ENCODE data around the gene OR52N4. TPM values are rescaled to one million over a fixed set of nuclear protein-coding genes. Genes with fewer than 3 reads are reported as not detected.
"Not testable (repeated sequence)": the region's sequence is repeated elsewhere in the genome, so short reads cannot be mapped to it uniquely, and the experiment has no call there.

OR52N4 gene
- not detected in 2 replicates for total RNA-seq

DNA sequence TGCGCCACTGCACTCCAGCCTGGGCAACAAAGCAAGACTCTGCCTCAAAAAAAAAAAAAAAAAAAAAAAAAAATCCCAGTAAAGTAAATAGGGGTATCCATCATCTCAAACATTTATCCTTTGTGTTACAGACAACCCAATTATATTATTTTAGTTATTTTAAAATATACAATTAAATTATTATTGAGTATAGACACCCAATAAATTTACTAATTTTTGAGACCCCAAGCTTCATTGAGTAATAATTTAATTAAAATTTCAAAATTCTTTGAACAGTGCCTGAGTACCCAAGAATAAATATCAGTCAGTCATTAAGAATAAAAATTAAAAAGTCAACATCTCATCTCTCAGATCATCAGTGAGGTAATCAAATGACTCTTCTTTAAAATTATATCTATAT lies at the start of gene OR52N4:
TSS of gene OR52N4 (plus strand) at position 301 of the 400 bp plus-strand sequence. CDS start 498 bp downstream, outside the sequence.
- H3K4me3 ChIP-seq (ENCODE audit: low read depth, low read length), result no peak within 1 kb of the TSS
- TF ChIP-seq, protein P1, sequence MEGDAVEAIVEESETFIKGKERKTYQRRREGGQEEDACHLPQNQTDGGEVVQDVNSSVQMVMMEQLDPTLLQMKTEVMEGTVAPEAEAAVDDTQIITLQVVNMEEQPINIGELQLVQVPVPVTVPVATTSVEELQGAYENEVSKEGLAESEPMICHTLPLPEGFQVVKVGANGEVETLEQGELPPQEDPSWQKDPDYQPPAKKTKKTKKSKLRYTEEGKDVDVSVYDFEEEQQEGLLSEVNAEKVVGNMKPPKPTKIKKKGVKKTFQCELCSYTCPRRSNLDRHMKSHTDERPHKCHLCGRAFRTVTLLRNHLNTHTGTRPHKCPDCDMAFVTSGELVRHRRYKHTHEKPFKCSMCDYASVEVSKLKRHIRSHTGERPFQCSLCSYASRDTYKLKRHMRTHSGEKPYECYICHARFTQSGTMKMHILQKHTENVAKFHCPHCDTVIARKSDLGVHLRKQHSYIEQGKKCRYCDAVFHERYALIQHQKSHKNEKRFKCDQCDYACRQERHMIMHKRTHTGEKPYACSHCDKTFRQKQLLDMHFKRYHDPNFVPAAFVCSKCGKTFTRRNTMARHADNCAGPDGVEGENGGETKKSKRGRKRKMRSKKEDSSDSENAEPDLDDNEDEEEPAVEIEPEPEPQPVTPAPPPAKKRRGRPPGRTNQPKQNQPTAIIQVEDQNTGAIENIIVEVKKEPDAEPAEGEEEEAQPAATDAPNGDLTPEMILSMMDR (IDR thresholded peaks at IDR 0.05; ENCODE audit: insufficient read depth, low read depth, low read length), result no peak
- no peak for DNase-seq (ENCODE audit: low read depth)

DNA sequence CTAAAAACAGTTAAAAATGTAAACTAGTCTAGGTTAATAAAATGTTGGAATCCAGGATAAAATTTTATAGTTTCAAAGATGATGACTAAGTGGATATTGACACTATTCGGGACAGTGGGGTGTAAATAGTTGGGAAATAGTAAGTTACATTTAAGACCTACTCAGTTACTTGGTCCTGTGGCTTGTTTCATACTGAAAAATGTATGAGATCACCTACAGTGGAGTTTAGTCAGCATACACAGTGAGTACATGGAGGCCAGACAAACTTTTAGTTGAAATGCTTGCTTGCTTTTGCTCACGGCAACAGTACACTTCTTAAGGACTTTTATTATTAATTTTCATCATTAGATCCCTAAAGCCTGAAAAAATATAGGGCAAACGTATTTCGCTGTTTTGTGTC lies 48.4 kb upstream of the OR52N4 start:
- DNase-seq (ENCODE audit: low read depth), result no peak
- TF ChIP-seq, protein P1 (IDR thresholded peaks at IDR 0.05; ENCODE audit: insufficient read depth, low read depth, low read length), result no peak

DNA sequence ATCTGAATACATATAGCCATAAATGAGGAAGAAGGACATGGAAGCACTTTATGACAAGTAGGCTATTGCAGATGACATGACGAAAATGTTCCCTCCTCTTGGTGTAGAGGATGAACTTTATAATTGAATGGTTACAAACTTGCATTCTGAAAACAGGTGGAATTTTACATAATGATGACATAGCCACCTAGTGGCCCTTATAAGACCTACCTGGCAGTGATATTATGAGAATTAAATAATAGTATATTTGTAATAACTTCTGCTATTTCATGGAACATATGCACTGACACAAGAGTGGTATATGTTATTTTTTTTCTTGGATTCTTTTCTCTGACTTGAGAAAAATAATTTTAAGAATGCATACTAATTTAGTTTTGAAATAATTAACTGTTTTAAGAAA lies 41.5 kb upstream of the OR52N4 start:
- DNase-seq (ENCODE audit: low read depth), result no peak
- TF ChIP-seq, protein P1 (IDR thresholded peaks at IDR 0.05; ENCODE audit: insufficient read depth, low read depth, low read length), result peak; percentile 41
- no peak overlapping the region for H3K4me3 ChIP-seq (ENCODE audit: low read depth, low read length)

More for the DNA sequence above, 48.4 kb upstream of the OR52N4 start:
- H3K4me3 ChIP-seq (ENCODE audit: low read depth, low read length), result no peak overlapping the region

DNA sequence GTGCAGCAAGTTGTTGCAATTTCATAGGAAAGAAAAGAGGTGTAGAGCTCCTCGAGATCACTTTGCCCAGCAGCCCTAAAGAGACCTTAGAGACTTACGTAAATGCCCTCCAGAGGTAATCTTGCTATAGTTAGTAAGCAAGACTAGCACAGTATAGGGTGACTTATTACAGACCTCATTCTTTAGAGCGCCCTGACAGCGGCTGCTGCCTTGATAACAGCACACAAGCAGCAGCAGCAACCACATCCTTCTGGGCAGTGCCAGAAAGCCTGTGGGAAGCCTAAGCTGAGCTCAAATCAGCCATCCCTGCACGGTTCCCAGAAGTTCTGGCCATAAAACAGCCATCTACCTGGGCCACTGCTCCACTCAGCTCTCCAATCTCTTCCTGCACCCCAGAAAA lies 40.3 kb upstream of the OR52N4 start:
- no peak overlapping the region for H3K4me3 ChIP-seq (ENCODE audit: low read depth, low read length)
- peak; percentile 30 for DNase-seq (ENCODE audit: low read depth)
- TF ChIP-seq, protein P1 (IDR thresholded peaks at IDR 0.05; ENCODE audit: insufficient read depth, low read depth, low read length), result no peak

DNA sequence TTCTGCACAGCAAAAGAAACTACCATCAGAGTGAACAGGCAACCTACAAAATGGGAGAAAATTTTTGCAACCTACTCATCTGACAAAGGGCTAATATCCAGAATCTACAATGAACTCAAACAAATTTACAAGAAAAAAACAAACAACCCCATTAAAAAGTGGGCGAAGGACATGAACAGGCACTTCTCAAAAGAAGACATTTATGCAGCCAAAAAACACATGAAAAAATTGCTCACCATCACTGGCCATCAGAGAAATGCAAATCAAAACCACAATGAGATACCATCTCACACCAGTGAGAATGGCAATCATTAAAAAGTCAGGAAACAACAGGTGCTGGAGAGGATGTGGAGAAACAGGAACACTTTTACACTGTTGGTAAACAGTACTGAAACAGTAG lies 37.5 kb upstream of the OR52N4 start:
- not testable (repeated sequence) for DNase-seq (ENCODE audit: low read depth); H3K4me3 ChIP-seq (ENCODE audit: low read depth, low read length)

DNA sequence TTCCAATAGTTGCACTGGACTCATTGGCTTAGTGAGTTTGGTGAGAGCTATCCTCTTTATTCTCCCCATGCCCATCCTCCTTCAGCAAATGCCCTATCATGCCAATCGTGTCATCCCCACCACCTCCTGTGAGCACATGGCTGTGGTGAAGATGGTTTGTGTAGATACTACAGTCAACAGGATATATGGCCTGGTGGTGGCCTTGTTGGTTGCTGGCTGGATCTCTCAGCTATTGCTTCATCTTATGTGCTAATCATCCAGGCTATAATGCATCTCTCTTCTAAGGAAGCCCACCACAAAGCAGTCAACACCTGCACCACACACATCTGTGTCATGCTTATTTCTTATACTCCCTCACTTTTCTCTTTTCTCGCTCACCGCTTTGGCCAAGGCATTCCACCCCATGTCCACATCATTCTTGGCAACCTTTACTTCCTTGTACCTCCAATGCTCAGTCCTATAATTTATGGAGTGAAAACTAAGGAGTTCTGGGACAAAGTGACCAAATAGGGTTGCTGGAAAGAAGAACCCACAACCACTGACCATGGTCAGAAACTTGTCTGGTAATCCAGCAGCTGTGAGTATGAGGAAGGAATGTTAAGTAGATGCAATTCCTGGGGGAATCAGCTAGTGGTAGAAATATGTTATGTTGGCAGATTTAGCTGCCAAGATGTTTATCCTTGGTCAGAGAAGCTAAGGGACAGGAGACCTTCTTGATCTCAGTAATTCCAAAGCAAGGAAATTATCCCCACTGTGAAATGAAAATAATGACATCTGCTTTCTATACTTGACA lies 34.1 kb upstream of the OR52N4 start:
- DNase-seq (ENCODE audit: low read depth), result no peak
- TF ChIP-seq, protein P1 (IDR thresholded peaks at IDR 0.05; ENCODE audit: insufficient read depth, low read depth, low read length), result no peak
- no peak overlapping the region for H3K4me3 ChIP-seq (ENCODE audit: low read depth, low read length)

DNA sequence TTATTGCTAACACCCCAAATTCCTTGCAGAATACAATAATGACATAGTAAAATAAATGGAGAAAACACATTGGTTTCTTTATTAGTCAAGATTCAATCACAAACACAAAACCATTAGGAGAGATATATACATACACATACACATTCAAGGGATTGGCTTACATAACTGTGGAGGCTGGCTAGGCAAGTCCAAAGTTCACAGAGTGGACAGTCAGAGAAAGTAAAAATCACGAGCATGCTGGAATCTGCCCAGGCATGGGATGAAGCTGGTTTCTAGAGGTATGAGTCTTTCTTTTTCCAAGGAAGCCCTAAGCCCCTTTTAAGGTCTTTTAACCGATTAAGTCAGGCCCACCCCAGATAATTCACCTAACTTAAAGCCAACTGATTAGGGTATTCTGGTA lies 31.4 kb upstream of the OR52N4 start:
- no peak overlapping the region for H3K4me3 ChIP-seq (ENCODE audit: low read depth, low read length)
- TF ChIP-seq, protein P1 (IDR thresholded peaks at IDR 0.05; ENCODE audit: insufficient read depth, low read depth, low read length), result no peak
- DNase-seq (ENCODE audit: low read depth), result no peak

All from fibroblast of villous mesenchyme (primary cell).